CD4-positive, alpha-beta T cell (primary cell): ENCODE results near the gene TMPRSS6. TPM values are rescaled to one million over a fixed set of nuclear protein-coding genes. Genes with fewer than 3 reads are reported as not detected.

Experiments used
- ATAC-seq: fragments of 200-7000 bp; cut with Tn5 transposase; one replicate; pipeline ENCODE4 v1.10.0; 2022; ENCODE audit warnings: mild to moderate bottlenecking; ENCODE audit not compliant: poor library complexity
- CTCF ChIA-PET: fragments of 350-600 bp; sonication (Branson Sonifier 250); formaldehyde crosslinking; loops from one replicate; lab custom pipeline; 2021; ENCODE audit warnings: antibody characterized with exemption, inconsistent platforms; lab: Charles Lee
- POLR2A ChIA-PET: fragments of 350-600 bp; sonication (Branson Sonifier 250); formaldehyde crosslinking; loops from one replicate; lab custom pipeline; 2021; ENCODE audit warnings: antibody characterized with exemption, inconsistent platforms; lab: Charles Lee
- DNase-seq, 14 experiments: peaks; one replicate each; pipeline ENCODE4 v3.0.0-alpha.2; 2013 to 2020; ENCODE audit warnings: mixed read lengths in 2 of 14
- H3K27ac ChIP-seq, 2 donors: one replicate each; pipeline versions ENCODE4 v1.5.1 to v1.7.0; 2013; ENCODE audit warnings: low read length in 2 of 2, low read depth in 1 of 2, mild to moderate bottlenecking in 1 of 2
- H3K27me3 ChIP-seq, 2 experiments: 1 replicate in 1 of 2; 2 replicates in 1 of 2; pipeline versions ENCODE4 v1.6.1 to v1.7.0; 2013; ENCODE audit warnings: low read length in 2 of 2, control low read depth in 1 of 2, mild to moderate bottlenecking in 1 of 2, moderate library complexity in 1 of 2; ENCODE audit not compliant: insufficient read depth in 2 of 2, control insufficient read depth in 1 of 2
- H3K36me3 ChIP-seq: one replicate; pipeline ENCODE4 v1.6.1; 2013; ENCODE audit warnings: low read length, control low read depth; ENCODE audit not compliant: insufficient read depth
- H3K4me1 ChIP-seq: one replicate; pipeline ENCODE4 v1.6.1; 2013; ENCODE audit warnings: low read length, control low read depth; ENCODE audit not compliant: insufficient read depth
- H3K4me3 ChIP-seq: one replicate; pipeline ENCODE4 v1.5.1; 2013; ENCODE audit warnings: mild to moderate bottlenecking, low read length, moderate library complexity
- H3K9me3 ChIP-seq, 2 experiments: 1 replicate in 1 of 2; 2 replicates in 1 of 2; pipeline versions ENCODE4 v1.6.1 to v1.7.0; 2013; ENCODE audit warnings: low read length in 2 of 2, mild to moderate bottlenecking in 2 of 2, control low read depth in 1 of 2, moderate library complexity in 1 of 2; ENCODE audit not compliant: control insufficient read depth in 1 of 2, insufficient read depth in 1 of 2
- H3K27ac Mint-ChIP-seq: one replicate; pipeline ENCODE4 v1.8.0; 2020; ENCODE audit warnings: mixed read lengths
- H3K27me3 Mint-ChIP-seq: one replicate; pipeline ENCODE4 v1.8.0; 2021; ENCODE audit warnings: mixed read lengths
- H3K36me3 Mint-ChIP-seq: one replicate; pipeline ENCODE4 v1.8.0; 2021; ENCODE audit warnings: low read depth, mixed read lengths
- H3K4me1 Mint-ChIP-seq: one replicate; pipeline ENCODE4 v1.8.0; 2021; ENCODE audit warnings: low read depth, mixed read lengths
- H3K4me3 Mint-ChIP-seq: one replicate; pipeline ENCODE4 v1.8.0; 2020; ENCODE audit warnings: mild to moderate bottlenecking, mixed read lengths
- H3K9me3 Mint-ChIP-seq: one replicate; pipeline ENCODE4 v1.8.0; 2020; ENCODE audit warnings: mixed read lengths
- intact Hi-C, 2 experiments: fragments of 100-400 bp; cut with DNase I in 1 of 2; cut with micrococcal nuclease in 1 of 2; formaldehyde crosslinking; loops; one replicate each; pipeline versions ENCODE4 v1.15.1 to v1.9.0; 2023 to 2025; cut with DNase I, micrococcal nuclease
- total RNA-seq, 174 experiments: library from RNA in 2 of 174; stranded (reverse) in 2 of 174; gene quantifications; one replicate each; pipeline ENCODE4 v1.2.3 and lab custom pipeline; 2021 to 2026
- TF ChIP-seq, protein P1 (sequence below): fragments of 200-600 bp; IDR thresholded peaks from one replicate; pipeline ENCODE4 v1.8.0; 2022; ENCODE audit warnings: antibody characterized with exemption, mild to moderate bottlenecking

Gene TMPRSS6
- total RNA-seq, 2 experiments from 2014 or later: 0.19 to 0.39 TPM

DNA sequence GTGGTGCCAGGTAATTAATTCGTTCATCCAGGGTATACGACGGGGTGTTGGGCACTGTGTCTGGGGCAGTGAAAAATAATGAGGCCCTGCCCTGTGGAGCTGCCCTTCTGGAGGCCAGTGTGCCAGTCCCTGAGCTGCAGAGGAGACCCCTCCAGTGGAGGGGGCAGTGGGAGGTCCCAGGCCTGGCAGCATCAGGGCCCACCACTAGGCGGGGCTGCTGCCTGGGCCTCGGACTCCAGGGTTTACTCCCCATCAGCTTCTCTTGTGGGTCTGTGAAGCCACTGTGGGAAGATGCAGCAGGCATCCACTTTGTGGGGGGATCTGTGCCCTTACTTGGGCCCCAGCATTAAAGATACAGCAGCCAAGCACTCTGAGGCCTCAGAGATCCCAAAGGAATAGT, 17.4 kb upstream of the TMPRSS6 start:
- Mint-ChIP-seq H3K4me3 (no peak overlapping the region), H3K36me3 (peaks cover 28% of the 10 kb centered on the region), H3K4me1 (peaks cover 19% of the 10 kb centered on the region), H3K27me3 (no peaks in the 10 kb centered on the region), H3K9me3 (no peaks in the 10 kb centered on the region), H3K27ac (peak overlapping the region; percentile 95)
- intact Hi-C loops: no loop called here
- no peak for ATAC-seq
- H3K27me3 ChIP-seq: no peaks in the 10 kb centered on the region
- peak in 5 of 14 experiments; percentile 27 to 52 (median 36) for DNase-seq
- ChIA-PET CTCF (interaction anchor here (0.8 to 1.5 kb wide), 4 partner anchors 18 to 72 kb away, joined by 3 to 5 read pairs (median 3); partner anchors contain the start of gene IL2RB), POLR2A (interaction anchor here (0.6 to 1.4 kb wide), 2 partner anchors 22 to 59 kb away, joined by 3 to 4 read pairs; partner anchors contain the start of gene IL2RB)
- H3K9me3 ChIP-seq: no peaks in the 10 kb centered on the region
- H3K4me3 ChIP-seq: no peak overlapping the region
- TF ChIP-seq, protein P1, sequence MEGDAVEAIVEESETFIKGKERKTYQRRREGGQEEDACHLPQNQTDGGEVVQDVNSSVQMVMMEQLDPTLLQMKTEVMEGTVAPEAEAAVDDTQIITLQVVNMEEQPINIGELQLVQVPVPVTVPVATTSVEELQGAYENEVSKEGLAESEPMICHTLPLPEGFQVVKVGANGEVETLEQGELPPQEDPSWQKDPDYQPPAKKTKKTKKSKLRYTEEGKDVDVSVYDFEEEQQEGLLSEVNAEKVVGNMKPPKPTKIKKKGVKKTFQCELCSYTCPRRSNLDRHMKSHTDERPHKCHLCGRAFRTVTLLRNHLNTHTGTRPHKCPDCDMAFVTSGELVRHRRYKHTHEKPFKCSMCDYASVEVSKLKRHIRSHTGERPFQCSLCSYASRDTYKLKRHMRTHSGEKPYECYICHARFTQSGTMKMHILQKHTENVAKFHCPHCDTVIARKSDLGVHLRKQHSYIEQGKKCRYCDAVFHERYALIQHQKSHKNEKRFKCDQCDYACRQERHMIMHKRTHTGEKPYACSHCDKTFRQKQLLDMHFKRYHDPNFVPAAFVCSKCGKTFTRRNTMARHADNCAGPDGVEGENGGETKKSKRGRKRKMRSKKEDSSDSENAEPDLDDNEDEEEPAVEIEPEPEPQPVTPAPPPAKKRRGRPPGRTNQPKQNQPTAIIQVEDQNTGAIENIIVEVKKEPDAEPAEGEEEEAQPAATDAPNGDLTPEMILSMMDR: peak; percentile 10
- H3K4me1 ChIP-seq: peaks cover 29% of the 10 kb centered on the region
- H3K27ac ChIP-seq: peak overlapping the region in 1 of 2 donors; percentile 14
- H3K36me3 ChIP-seq: peaks cover 48% of the 10 kb centered on the region

DNA sequence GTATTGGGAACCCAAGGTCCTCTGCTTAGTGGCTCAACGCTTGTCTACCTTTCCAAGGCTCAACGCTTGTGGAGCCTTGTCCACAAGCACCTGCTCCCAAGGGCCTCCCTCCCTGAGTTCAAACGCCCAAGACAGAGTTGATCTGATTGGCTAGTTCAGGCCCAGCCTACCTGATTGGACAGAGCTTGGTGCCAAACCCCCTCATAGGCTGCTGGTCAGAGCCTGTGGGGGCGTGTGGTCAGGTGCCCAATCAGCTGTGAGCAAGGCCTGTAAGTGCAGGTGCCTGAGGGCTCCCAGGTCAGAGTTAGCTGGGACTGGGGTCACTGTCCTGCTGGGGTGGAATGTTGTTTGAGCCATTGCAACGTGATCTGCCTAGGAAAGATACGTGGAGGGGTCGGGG, 16.9 kb upstream of the TMPRSS6 start:
- no peak for DNase-seq
- Mint-ChIP-seq H3K9me3 (no peaks in the 10 kb centered on the region), H3K27ac (peak overlapping the region; percentile 95), H3K36me3 (peaks cover 25% of the 10 kb centered on the region), H3K4me1 (peaks cover 24% of the 10 kb centered on the region), H3K27me3 (no peaks in the 10 kb centered on the region), H3K4me3 (no peak overlapping the region)
- TF ChIP-seq, protein P1: no peak
- H3K9me3 ChIP-seq: no peaks in the 10 kb centered on the region
- no peaks in the 10 kb centered on the region for H3K27me3 ChIP-seq
- no peak for ATAC-seq
- ChIA-PET POLR2A (interaction anchor here (0.6 to 1.4 kb wide), 2 partner anchors 23 to 60 kb away, joined by 3 to 4 read pairs; partner anchors contain the start of gene IL2RB), CTCF (interaction anchor here (1.3 to 1.5 kb wide), 2 partner anchors 19 to 73 kb away, joined by 3 to 5 read pairs; no protein-coding TSS in a partner anchor)
- intact Hi-C loops: no loop called here
- H3K36me3 ChIP-seq: peaks cover 46% of the 10 kb centered on the region
- no peak overlapping the region for H3K4me3 ChIP-seq
- H3K27ac ChIP-seq: peak overlapping the region in 1 of 2 donors; percentile 14
- peaks cover 34% of the 10 kb centered on the region for H3K4me1 ChIP-seq

DNA sequence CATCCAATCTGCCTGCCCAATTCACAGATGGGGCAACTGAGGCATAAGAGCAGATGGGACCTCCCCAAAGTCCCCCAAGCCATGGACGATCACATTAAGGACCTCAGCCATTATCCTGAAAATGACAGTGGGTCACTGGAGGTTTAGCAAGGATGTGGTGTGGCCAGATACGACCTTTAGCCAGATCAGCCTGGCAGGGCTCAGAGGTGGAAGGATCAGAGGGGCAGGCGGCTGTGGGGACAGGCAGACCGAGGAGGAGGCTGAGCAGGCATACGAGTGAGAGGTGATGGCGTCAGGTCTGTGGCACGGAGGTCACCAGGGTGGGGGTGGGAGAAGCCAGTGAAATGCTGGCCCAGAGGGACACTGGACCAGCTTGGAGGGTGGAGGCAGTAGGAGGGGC, 14.1 kb upstream of the TMPRSS6 start:
- H3K27ac Mint-ChIP-seq: peak overlapping the region; percentile 95
- Histone ChIP-seq H3K4me3 (no peak overlapping the region), H3K36me3 (peaks cover 23% of the 10 kb centered on the region), H3K4me1 (peaks cover 55% of the 10 kb centered on the region), H3K9me3 (no peaks in the 10 kb centered on the region), H3K27me3 (no peaks in the 10 kb centered on the region), H3K27ac (peak overlapping the region; percentile 96)
- ATAC-seq (no peak), DNase-seq (no peak)
- H3K36me3 Mint-ChIP-seq: peaks cover 18% of the 10 kb centered on the region
- no peaks in the 10 kb centered on the region for H3K9me3 Mint-ChIP-seq
- H3K27me3 Mint-ChIP-seq: no peaks in the 10 kb centered on the region
- ChIA-PET CTCF (interaction anchor here (1.6 to 1.7 kb wide), 2 partner anchors 22 to 25 kb away, joined by 6 to 8 read pairs; partner anchors contain the start of gene IL2RB), POLR2A (interaction anchor here (1.8 to 4.5 kb wide), 3 partner anchors 25 to 115 kb away, joined by 4 to 44 read pairs (median 24); partner anchors contain the start of gene IL2RB)
- H3K4me3 Mint-ChIP-seq: no peak overlapping the region
- intact Hi-C loops: loop anchor here in 1 of 2 experiments (2.0 to 5.0 kb wide), 3 partner anchors 25 to 45 kb away; partner anchors contain the start of gene IL2RB
- H3K4me1 Mint-ChIP-seq: peaks cover 42% of the 10 kb centered on the region
- TF ChIP-seq, protein P1: no peak
